ENCODE data around the gene CDH4. TPM values are rescaled to one million over a fixed set of nuclear protein-coding genes. Genes with fewer than 3 reads are reported as not detected.

CDH4 gene
- total and polyA plus RNA-seq, 9 of the 15 experiments (the other 6 are each of a cell fraction or from before 2014, with no cell fraction given), result 0.04 TPM; not detected in 8

DNA sequence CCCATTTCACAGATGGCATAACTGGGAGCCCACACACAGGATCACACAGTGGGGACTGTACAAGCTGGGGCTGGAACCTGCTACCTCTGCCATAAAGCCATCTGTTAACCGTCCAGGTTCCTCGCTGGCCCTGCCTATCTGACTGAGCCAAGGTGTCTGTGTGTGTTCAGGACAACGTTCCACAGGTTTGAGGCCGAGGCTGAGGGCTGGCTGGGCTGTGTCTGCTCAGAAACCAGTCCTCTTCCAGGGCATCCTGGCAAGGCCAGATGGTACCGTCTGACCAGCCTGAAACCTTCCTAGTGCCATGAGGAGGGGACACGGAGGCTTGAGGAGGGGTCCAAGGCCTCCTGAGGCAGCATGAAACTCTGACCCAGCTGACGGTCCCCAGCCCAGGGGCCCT, 663.0 kb downstream of the CDH4 start (continued):
- TF ChIP-seq, protein P1, sequence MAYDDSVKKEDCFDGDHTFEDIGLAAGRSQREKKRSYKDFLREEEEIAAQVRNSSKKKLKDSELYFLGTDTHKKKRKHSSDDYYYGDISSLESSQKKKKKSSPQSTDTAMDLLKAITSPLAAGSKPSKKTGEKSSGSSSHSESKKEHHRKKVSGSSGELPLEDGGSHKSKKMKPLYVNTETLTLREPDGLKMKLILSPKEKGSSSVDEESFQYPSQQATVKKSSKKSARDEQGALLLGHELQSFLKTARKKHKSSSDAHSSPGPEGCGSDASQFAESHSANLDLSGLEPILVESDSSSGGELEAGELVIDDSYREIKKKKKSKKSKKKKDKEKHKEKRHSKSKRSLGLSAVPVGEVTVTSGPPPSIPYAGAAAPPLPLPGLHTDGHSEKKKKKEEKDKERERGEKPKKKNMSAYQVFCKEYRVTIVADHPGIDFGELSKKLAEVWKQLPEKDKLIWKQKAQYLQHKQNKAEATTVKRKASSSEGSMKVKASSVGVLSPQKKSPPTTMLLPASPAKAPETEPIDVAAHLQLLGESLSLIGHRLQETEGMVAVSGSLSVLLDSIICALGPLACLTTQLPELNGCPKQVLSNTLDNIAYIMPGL (CRISPR knock-in tag; IDR thresholded peaks at IDR 0.05), result no peak

DNA sequence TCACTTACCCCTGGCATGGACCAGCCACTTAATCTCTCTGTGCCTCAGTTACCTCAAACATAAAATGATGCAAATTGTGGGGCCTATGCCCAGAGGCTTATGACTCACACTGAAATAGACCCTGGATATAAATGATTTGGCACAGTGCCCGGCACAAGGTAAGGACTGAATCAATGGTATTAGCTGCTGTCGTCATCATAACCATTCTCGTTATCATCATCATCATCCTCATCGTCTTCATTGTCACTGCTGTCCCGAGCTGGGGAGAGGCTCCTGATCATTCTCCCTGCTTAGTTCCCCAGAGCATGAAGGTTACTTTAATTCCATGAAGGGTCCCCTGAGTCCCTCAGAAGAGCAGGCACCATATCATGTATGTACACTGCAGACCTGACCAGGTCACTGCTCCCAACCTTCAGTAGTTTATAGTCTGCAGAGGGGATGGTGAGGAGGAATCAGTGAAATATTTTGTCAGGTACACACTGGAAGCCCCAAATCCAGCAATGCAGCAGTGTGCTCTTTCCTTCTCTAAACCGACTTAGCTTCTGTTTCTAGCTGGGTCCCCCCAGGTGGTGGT, 664.3 kb downstream of the CDH4 start:
- Histone ChIP-seq H3K27ac (ENCODE audit: extremely low read depth, low read depth, low read length) (no peak overlapping the region), H3K9ac (ENCODE audit: insufficient read depth in 1 of 2, low read depth in 2 of 2, low read length in 2 of 2) (no peak overlapping the region), H3K9me1 (ENCODE audit: control insufficient read depth, insufficient read depth, low read length) (no peaks in the 10 kb centered on the region), H3K79me2 (ENCODE audit: control insufficient read depth, insufficient read depth, low read length) (no peaks in the 10 kb centered on the region), H3K36me3 (ENCODE audit: control insufficient read depth, insufficient read depth, low read length) (no peaks in the 10 kb centered on the region; the same call in 2 of the 3 replicates), H3K9me3 (replicated peaks; ENCODE audit: control insufficient read depth, insufficient read depth, low read depth, low read length) (peaks cover 6% of the 10 kb centered on the region; the same call in 1 of the 2 replicates), H3K27me3 (ENCODE audit: control insufficient read depth in 2 of 2, insufficient read depth in 2 of 2, low read length in 2 of 2) (peaks cover 5 to 65% of the 10 kb centered on the region in 2 experiments; a peak in 4 of 5 replicates), H2AFZ (ENCODE audit: low read depth, low read length) (no peak overlapping the region), H3K4me2 (ENCODE audit: insufficient read depth, low read length) (no peak overlapping the region), H3K4me1 (replicated peaks in 1 of 2; ENCODE audit: control insufficient read depth in 2 of 2, insufficient read depth in 2 of 2, low read length in 2 of 2) (peaks cover 0 to 3% of the 10 kb centered on the region in 2 experiments; a peak in 1 of 5 replicates), H4K20me1 (replicated peaks; ENCODE audit: control insufficient read depth, insufficient read depth, low read length) (peaks cover 16% of the 10 kb centered on the region; the same call in 1 of the 2 replicates), H3K4me3 (no peak overlapping the region)
- no TSS peak for BruUV-seq (replicated peaks)
- intact Hi-C loops (cut with micrococcal nuclease), result no loop called here
- ATAC-seq (no peak), FAIRE-seq (no peak), DNase-seq (ENCODE audit: extremely low read depth in 1 of 4, low spot score in 3 of 4) (no peak)
- ChIA-PET CTCF (ENCODE audit: low intra/inter-chr PET ratio) (no interaction called here), POLR2A (no interaction called here)
- 1% methylated on average over 6 of the region's 6 CpGs for WGBS (ENCODE audit: insufficient coverage, low coverage, missing lambda C conversion rate)
- in situ Hi-C loops (cut with MboI), result no loop called here
- TF ChIP-seq, protein P2, sequence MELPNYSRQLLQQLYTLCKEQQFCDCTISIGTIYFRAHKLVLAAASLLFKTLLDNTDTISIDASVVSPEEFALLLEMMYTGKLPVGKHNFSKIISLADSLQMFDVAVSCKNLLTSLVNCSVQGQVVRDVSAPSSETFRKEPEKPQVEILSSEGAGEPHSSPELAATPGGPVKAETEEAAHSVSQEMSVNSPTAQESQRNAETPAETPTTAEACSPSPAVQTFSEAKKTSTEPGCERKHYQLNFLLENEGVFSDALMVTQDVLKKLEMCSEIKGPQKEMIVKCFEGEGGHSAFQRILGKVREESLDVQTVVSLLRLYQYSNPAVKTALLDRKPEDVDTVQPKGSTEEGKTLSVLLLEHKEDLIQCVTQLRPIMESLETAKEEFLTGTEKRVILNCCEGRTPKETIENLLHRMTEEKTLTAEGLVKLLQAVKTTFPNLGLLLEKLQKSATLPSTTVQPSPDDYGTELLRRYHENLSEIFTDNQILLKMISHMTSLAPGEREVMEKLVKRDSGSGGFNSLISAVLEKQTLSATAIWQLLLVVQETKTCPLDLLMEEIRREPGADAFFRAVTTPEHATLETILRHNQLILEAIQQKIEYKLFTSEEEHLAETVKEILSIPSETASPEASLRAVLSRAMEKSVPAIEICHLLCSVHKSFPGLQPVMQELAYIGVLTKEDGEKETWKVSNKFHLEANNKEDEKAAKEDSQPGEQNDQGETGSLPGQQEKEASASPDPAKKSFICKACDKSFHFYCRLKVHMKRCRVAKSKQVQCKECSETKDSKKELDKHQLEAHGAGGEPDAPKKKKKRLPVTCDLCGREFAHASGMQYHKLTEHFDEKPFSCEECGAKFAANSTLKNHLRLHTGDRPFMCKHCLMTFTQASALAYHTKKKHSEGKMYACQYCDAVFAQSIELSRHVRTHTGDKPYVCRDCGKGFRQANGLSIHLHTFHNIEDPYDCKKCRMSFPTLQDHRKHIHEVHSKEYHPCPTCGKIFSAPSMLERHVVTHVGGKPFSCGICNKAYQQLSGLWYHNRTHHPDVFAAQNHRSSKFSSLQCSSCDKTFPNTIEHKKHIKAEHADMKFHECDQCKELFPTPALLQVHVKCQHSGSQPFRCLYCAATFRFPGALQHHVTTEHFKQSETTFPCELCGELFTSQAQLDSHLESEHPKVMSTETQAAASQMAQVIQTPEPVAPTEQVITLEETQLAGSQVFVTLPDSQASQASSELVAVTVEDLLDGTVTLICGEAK (IDR thresholded peaks at IDR 0.05), result no peak
- TF ChIP-seq, protein P2 (CRISPR knock-in tag; IDR thresholded peaks at IDR 0.05), result no peak
- TF ChIP-seq, protein P3, sequence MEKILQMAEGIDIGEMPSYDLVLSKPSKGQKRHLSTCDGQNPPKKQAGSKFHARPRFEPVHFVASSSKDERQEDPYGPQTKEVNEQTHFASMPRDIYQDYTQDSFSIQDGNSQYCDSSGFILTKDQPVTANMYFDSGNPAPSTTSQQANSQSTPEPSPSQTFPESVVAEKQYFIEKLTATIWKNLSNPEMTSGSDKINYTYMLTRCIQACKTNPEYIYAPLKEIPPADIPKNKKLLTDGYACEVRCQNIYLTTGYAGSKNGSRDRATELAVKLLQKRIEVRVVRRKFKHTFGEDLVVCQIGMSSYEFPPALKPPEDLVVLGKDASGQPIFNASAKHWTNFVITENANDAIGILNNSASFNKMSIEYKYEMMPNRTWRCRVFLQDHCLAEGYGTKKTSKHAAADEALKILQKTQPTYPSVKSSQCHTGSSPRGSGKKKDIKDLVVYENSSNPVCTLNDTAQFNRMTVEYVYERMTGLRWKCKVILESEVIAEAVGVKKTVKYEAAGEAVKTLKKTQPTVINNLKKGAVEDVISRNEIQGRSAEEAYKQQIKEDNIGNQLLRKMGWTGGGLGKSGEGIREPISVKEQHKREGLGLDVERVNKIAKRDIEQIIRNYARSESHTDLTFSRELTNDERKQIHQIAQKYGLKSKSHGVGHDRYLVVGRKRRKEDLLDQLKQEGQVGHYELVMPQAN (IDR thresholded peaks at IDR 0.05; ENCODE audit: borderline replicate concordance), result no peak
- TF ChIP-seq ARNT (IDR thresholded peaks at IDR 0.05) (no peak), KLF13 (tag; IDR thresholded peaks at IDR 0.05; ENCODE audit: borderline replicate concordance, low read depth) (no peak), ZNF212 (CRISPR knock-in tag; IDR thresholded peaks at IDR 0.05) (no peak)
